HG03159 (cell line): ENCODE measurements around the gene JMJD1C.
A peak's percentile ranks its signal among the peaks of the same experiment; 100 is the strongest.

Experiments
- ATAC-seq: cut with Tn5 transposase; IDR thresholded peaks from one replicate; pipeline ENCODE4 v1.9.1; 2021; ENCODE audit warnings: mild to moderate bottlenecking, moderate library complexity; ENCODE audit not compliant: unreplicated experiment

JMJD1C gene

DNA sequence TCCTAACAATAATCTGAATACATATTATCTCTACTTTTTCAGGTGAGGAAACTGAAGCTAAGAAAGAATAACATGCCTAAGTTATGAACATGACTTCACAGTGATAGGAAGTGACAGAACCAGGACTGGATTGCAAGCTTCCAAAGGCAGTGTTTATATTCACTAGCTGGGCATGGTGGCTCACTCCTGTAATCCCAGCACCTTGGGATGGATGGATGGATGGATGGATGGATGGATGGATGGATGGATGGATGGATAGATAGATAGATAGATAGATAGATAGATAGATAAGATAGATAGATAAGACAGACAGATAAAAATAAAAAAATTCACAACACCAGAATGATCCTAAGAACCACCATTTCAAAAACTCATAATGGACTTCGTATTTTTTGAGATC lies 18.2 kb upstream of the JMJD1C start:
- no peak for ATAC-seq

DNA sequence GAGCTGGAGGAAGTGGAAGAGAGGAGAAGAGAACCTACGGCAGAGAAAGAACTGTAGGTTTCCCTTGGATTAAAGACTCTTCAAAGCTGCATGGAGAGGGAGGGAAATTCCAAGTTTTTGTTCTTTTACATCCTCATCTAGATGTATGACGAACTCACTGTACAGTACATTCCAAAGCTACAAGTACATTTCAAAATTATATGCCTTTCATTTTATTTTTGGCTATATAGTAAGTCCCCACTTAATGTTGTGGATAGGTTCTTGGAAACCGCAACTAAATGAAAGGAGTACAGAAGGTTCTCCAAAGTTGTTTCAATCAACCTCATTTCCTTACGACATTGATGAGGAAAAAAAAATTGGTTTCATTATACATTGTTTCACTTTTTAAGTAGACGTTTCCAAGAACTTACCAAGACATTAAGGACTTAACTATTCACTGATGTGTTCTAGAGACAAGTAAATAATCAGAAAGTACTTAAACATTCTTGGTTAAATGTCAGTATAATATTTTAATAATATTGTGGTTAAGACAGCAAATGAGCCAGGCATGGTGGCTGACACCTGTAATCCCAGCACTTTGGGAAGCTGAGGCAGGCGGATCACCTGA lies 16.1 kb upstream of the JMJD1C start:
- no peak for ATAC-seq

DNA sequence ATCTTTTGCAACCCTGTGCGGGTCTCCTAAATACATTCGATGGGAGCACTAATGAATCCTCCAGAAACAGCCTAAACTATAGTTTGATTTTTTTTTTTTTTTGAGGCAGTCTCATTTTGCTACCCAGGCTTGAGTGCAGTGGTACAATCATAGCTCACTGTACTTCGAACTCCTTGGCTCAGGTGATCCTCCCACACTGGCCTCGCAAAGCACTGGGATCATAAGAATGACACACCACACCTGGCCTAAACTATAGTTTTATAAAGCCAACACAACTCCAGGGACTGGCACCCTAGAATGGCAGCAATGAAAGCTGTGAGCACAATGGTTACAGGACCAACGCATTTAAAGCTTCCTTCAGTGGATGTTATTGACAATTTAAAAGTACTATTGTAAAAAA lies 14.5 kb upstream of the JMJD1C start:
- no peak for ATAC-seq

DNA sequence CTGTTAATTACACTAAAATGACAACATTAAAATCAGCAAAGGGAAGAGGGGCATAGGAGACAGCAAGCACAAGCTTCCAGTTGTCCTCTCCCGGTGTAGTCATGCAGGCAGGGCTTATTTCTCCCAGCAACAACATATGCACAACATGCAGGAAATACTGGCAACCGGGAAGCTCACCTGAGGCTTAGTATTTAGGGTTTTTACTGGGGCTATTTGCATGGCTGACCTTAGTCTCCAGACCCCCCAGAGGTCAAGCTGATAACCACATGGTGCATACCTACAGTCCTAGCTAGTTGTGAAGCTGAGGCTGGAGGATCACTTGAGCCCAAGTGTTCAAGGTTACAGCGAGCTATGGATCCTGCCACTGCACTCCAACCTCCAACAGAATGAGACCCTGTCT lies 12.8 kb upstream of the JMJD1C start:
- ATAC-seq: no peak

DNA sequence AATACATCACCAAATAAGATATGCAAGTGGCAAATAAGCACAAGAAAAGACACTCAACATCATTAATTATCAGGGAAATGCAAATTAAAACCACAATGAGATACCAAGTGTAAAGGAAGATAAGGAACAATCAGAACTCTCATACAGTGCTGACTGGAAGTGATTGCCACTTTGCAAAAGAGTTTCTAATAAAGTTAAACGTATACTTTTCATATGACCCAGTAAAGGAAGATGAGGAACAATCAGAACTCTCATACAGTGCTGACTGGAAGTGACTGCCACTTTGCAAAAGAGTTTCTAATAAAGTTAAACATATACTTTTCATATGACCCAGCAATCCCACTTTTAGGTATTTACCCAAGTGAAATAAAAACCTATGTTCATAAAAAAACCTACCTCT lies 12.2 kb upstream of the JMJD1C start:
- ATAC-seq: no peak

DNA sequence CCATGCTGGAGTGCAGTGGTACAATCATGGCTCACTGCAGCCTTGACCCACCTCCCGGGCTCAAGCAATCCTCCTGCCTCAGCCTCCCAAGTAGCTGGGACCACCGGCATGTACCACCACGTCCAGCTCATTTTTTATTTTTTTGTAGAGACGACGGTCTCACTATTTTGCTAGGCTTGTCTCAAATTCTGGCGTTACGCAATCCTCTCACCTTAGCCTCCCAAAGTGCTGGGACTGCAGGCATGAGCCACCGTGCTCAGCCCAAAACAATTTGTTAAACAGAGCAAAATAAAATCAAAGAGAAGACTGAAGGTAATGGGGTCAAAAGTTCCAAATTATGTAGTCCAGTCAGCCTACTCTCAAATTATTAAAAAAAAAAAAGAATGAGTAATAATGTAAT lies 8.7 kb upstream of the JMJD1C start:
- ATAC-seq: no peak

DNA sequence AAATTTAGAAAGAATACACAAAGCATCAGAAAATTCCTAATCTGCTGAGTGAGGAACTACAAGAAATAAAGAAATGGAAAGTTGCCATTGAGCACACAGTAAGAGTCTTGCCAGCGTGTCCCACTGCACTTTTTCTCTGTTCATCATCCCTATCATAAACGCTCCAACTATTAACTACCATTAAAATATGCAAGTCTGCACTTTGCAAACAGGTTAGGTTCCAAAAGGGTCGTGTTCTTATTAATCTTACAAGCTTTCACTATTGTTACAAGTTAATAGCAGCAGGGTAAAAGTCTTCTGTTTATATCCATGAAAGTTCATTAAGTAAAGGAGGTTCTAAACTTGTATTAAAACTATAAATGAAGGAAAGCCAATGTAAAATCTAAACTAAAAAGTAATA lies 5.2 kb upstream of the JMJD1C start:
- no peak for ATAC-seq

DNA sequence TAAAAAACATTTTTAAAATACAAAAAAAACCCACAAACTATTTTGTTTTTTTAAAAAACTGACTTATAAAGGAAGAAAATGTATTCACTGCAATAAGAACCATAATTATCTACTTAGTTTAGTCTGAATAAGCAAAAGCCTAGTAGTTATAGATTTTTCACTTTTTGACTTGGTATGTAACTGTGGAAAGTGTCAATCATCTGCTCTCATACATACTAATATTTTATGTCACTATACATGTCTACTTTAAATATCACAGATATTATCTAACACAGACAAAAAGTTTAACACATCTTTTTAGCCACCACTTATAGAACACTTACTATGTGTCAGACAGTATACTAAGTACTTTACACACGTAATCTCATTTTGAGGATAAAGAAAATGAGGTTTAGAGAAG lies 3.2 kb upstream of the JMJD1C start:
- no peak for ATAC-seq

DNA sequence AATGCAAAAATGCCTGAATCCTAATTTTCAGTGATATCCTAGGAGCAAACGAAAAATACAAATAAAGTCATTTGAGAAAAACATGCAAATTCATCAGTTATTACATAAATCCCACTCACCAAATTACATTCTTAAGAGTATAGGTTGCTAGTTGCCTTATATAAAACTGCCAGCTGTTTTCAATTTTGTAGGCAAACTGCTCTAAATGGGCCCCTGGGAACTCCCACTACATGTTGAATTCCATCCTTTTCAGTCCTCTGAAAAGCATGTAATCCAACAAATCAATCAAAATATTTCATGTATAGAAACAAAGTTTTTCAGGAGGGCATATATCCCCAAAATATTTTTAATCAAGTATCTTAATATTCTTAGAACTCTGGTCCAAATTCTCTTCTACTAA lies 2.1 kb upstream of the JMJD1C start:
- ATAC-seq: no peak

DNA sequence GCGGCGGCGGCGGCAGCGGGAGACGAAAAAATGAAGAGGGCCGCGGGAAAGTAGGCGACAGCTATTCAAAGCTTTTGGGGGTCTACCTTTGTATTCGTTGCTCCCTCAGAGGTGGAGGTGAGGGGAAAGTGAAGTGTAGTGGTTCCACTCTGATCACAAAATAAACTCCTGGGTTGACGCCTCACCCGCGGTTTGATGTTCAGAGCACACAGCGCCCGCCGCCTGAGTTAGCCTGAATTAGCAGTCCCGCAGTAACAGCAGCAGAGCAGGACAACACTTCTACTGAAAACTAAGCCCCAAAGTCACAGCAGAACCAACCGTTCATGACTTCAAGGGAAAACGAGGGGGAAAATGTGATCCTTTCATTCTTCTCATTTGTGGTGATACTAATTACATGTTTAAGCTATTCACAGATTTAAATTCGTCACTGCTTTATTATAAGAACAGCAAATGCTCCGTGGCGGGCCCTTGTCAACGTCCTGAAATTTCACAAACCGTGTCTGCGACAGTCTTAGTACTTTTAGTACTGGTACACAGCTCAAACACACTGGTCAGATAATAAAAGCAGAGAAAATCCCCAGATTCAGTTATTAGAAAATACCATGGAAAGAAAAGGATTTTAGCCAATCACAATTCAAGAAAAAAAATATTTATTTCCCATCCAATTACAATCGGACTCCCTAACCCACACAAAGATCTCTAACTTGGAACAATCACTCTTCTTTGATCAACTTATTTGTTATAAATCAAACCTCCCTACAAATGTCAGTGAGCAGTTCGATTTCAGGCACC lies 563 bp upstream of the JMJD1C start:
- peak; percentile 30 for ATAC-seq

DNA sequence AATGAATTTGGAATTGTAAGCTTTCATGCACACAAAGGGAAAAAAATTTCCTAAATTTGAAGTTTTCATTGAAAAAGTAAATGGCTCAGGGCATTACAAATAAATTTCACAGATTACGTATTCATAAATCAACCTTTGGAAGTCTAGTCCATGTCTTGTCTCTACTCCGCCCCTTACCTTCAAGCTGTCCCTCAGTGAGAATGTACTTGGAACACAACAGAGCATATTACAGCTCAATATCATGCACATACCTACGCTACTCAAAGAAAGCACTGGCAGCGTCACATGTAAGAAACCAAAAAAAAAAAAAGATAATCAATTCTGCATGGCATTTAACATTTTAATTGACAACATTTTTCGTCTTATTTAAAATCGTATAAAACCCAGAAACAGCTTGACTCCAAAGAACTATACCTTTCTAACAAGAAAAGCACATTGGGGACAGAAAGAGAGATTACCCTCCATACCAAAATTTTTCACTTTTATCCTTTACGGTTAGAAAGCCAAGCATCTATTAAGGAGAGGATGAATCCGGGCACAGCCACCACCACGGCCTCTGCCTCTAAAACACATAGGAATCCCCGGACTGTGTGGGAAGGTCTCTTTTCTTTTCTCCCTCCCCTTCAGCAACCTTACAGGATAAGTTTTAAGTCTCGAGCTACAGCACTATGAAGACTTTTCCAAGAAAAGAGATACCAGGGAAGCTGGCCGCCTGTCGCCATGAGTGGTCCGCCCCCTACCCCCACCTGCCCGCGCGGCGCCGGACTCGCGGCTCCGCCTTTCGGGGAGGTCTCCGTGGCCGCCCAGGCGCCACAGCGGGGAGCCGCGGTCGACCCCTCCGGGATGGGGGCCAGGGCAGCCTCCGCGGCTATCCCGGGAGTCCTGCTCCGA lies 1.1 kb downstream of the JMJD1C start:
- peak; percentile 46 for ATAC-seq

DNA sequence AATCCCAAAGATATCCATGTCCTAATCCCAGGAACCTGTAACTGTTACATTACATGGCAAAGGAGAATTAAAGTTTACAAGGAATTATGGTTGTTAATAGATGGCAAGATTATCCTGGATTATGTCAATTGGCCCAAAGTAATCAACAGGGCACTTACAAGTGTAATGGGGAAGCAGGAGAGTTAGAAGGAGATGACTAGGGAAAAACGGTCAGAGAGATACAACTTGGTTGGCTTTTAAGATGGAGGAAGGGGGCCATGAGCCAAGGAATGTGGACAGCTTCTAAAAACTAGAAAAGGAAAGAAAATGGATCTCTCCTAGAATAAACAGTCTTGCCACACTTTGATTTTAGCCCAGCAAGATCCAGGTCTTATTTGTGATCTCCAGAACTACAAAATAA lies 3.3 kb downstream of the JMJD1C start:
- ATAC-seq: no peak

DNA sequence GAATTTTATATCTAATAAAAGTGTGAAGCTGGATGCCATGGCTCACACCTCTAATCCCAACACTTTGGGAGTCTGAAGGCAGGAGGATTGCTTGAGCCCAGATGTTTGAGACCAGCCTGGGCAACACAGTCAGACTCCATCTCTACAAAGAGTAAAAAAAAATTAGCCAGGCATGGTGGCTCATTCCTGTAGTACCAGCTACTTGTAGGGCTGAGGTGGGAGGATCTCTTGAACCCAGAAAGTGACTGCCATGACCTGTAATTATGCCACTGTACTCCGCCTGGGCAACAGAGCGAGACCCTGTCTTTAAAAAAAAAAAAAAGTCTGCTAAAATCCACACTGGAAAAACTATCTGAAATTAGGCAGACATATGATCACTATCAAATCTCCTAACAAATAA lies 7.6 kb downstream of the JMJD1C start:
- ATAC-seq: no peak

DNA sequence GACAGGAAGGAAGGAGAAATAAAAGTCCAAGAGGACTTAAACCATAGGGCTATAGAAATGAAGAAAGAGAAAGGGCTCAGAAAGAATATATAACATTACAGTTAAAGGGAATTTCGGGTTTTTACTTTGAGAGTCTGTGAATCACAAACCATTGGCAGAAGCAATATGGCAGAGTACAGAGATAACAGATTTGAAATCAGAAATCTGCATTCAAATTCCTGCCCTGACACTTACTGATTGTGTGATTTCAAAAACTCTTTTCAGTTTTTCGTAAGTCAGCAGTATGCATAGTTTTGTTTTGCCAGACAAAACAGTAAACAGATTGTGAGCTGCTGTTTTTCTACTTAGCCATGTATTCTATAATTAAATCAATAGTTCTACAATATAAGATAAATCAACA lies 8.2 kb downstream of the JMJD1C start:
- no peak for ATAC-seq

DNA sequence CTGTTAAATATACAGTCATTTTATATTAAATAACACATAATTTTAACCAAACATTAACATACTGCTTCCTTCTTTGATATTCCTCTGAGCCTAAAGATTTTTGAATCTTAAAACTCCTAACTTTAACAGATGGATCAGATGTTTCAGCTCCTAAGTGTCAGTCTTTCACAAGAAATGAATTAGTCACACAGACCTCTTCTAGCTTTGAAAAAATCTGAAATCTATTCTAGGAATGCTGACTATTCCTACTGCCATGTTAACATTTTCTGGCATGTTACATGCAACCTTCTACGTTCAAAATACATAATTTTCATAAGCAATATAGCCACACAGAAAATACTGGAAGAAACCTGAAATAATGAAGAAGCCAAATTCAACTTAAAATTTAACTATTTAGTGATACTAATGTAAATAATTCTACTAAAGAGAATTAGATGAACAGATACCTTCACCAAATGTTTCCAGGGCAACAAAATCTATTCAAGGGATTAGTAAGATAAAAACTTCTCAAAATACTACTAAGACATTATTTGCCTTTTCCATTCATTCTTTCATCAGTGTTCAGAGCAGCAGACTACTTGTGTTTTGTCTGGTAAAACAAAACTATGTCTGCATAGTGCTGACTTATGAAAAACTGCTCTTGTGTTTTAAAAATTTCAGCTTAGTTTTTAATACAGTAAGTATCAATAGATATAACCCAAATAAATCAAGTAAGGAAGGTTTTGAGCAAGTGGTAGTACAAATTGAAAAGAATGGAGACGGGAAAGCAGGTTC lies 9.2 kb downstream of the JMJD1C start:
- no peak for ATAC-seq

DNA sequence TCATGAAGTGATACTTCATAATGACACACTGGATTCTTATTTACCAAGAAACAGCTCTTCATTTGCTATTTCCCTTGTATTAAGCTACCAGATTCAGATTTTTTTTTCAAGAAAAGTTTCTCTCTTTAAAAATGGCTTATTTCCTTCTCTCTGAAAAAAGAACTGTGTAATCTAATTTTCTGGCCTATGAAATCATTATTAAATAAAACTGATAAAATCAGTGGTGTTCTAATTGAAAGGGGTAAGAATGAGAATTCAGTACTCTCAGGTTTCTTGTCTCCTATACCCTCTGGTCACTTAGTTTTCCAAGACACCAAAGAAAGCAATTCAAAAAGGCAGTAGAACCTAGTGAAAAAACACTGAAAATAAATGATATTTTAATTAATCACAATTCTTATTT lies 10.3 kb downstream of the JMJD1C start:
- ATAC-seq: no peak

DNA sequence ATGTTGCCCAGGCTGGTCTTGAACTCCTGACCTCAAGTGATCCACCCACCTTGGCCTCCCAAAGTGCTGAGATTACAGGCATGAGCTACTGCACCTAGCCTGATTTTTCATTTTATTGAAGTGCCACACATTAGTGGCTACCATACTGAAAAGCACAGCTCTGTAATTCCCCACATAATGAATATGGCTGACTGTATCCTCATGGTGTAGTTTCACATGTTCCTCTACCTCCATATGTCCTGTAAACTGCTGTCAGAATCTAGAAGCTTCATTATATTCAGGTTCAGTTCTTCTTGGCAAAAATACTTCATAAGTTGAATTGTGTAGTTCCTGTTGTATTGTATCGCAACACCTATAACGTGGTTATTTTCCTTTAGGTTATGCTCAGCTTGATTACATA lies 11.1 kb downstream of the JMJD1C start:
- no peak for ATAC-seq

DNA sequence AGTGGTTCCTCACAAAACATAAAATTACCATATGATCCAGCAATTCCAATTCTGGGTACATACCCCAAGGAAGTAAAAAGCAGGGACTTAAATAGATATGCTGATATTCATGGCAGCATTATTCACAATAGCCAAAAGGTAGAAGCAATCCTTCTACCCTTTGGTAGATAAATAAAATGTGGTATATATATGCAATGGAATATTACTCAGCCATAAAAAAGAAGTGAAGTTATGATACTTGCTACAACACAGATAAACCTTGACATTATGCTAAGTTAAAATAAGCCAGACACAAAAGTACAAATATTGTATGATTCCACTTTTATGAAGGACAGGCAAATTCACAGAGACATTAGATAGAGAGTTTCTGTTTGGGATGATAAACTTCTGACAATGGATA lies 13.3 kb downstream of the JMJD1C start:
- no peak for ATAC-seq

DNA sequence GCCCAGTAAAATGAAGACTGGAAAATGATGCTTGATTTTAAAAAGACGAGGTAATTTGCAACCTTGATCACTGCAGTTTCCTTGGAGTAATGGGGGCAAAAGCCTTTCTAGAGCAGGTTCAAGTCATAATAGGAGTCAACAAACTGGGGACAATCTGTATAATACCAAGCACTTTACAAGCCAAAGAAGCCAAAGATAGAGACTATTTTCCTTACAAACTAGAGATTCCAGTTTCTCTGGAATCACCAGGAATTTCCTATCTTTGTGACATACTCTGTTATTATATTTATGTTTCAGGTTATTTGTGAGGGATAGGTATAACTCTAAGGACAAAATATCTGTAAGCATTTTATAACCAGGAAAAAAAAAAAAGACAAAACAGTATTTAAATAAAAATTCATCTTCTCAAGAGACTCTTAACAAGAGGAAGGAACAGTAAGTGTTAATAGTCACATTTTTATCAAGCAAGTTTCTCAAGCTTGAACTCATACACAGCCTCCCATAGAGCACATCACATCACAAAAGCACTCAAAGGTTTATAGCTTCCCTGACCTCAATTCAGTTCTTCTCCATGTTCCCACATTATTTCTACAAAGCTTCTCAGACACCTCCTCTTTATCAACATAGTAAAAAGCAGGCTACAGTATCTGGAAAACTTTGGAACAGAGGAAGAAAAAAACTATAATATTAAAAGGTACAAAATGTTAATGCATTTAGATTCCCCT lies 18.9 kb downstream of the JMJD1C start:
- ATAC-seq: no peak

DNA sequence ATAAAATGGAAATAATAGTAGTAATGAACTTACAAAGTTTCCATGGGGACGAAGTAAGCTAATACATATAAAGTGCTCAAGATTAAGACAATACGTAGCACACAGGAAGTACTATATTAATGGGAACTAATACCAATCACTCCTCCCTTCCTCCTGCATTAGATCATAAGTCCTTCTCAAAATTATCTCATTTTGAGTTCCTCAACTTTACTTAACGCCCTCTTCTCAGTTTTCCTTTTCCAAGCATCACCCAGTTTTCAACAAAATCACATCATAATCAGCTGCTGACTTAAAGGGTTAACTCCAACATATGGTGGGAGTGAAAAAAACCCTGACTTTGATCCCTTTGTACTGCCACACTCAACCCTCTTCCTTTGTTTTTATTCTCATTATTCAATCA lies 24.4 kb downstream of the JMJD1C start:
- ATAC-seq: no peak
